ENCODE measurements around the gene HERPUD1.

GRCh38 chr16:56941856-56942331, 10.0 kb downstream of the HERPUD1 start:
- TF ChIP-seq POLR2A (IDR thresholded peaks at IDR 0.05; ENCODE audit: low read length) = no peak
- TF ChIP-seq GATA1 (IDR thresholded peaks at IDR 0.05; ENCODE audit: low read depth, low read length) = no peak
